ENCODE measurements around the gene STEAP1B. TPM values are rescaled to one million over a fixed set of nuclear protein-coding genes. Genes with fewer than 3 reads are reported as not detected.

STEAP1B gene
- total and polyA plus RNA-seq, 8 donors = not detected

Other genes with a start within 250 kb of the STEAP1B start
- gene RAPGEF5, start 143.0 kb downstream of the STEAP1B start, total RNA-seq = 10 to 100 TPM; 19.6 to 38.9 (median 31.0) TPM
- 1 to 10 TPM; 7.5 to 9.0 TPM for gene RAPGEF5, start 143.0 kb downstream of the STEAP1B start, polyA plus RNA-seq
- gene IL6, start 227.0 kb upstream of the STEAP1B start, total RNA-seq = 1 to 10 TPM in 2 of 6 donors, under 1 TPM in 4; 0.22 to 1.7 (median 0.34) TPM
- gene IL6, start 227.0 kb upstream of the STEAP1B start, polyA plus RNA-seq = 1 to 10 TPM in 1 of 2 donors, under 1 TPM in 1; 0.68 to 3.1 TPM